NCI-H2107 treated with DMSO at 0.1 percent for 48 hours (cell line): ENCODE data around the gene CASP8AP2.
"Not testable (repeated sequence)": the region's sequence is repeated elsewhere in the genome, so short reads cannot be mapped to it uniquely, and the experiment has no call there.

Experiments used
- DNase-seq: peaks from one replicate; lab custom pipeline; 2025; ENCODE audit not compliant: unreplicated experiment; lab: John Stamatoyannopoulos, UW

The CASP8AP2 gene

GRCh38 chr6:89886378-89887120 is 56.9 kb downstream of the CASP8AP2 start:
- no peak for DNase-seq

GRCh38 chr6:89887452-89888137 is 57.9 kb downstream of the CASP8AP2 start:
- no peak for DNase-seq

- no peak for DNase-seq
Measured at GRCh38 chr6:89888138-89888514, 58.4 kb downstream of the CASP8AP2 start.

- DNase-seq, result no peak
Measured at GRCh38 chr6:89888871-89889270, 59.2 kb downstream of the CASP8AP2 start.

- DNase-seq, result not testable (repeated sequence)
Measured at GRCh38 chr6:89890845-89891528, 61.3 kb downstream of the CASP8AP2 start.

- DNase-seq, result not testable (repeated sequence)
Measured at GRCh38 chr6:89892577-89892976, 62.9 kb downstream of the CASP8AP2 start.

- no peak for DNase-seq
Measured at GRCh38 chr6:89894169-89894568, 64.5 kb downstream of the CASP8AP2 start, which contains the start of gene GJA10. Gene GJA10 (plus strand): TSS chr6:89894469. CDS start chr6:89894469, 0 bp downstream.

GRCh38 chr6:89895276-89895874 is 65.7 kb downstream of the CASP8AP2 start:
- no peak for DNase-seq

GRCh38 chr6:89910001-89910901 is 80.6 kb downstream of the CASP8AP2 start:
- DNase-seq, result not testable (repeated sequence)

- DNase-seq, result no peak
Measured at GRCh38 chr6:89910902-89911240, 81.2 kb downstream of the CASP8AP2 start.

- no peak for DNase-seq
Measured at GRCh38 chr6:89916136-89916920, 86.6 kb downstream of the CASP8AP2 start.

GRCh38 chr6:89917216-89917615 is 87.5 kb downstream of the CASP8AP2 start:
- no peak for DNase-seq

GRCh38 chr6:89917801-89918366 is 88.2 kb downstream of the CASP8AP2 start:
- no peak for DNase-seq
